ENCODE measurements around the gene ERBB4.
"Not testable (repeated sequence)": the region's sequence is repeated elsewhere in the genome, so short reads cannot be mapped to it uniquely, and the experiment has no call there.

Gene ERBB4

DNA sequence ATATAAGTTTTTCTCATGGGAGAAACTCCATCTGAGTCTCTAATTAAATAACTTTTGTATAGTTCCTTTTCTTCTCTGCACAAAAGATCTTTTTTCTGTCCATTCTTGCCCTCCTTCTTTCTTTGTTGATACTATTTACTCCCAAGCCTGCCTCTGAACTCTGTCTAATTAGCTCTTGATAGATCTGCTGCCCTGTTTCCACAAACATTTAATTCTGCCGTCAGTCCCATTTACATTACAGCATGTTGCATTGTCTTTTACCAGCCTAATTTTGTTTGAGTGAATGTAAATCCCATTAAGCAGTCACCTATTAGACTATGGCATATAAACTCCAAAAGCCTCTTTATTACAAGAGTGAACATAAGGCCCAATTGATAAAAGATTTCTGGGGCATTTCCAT, 254.4 kb downstream of the ERBB4 start:
- no peak for DNase-seq

DNA sequence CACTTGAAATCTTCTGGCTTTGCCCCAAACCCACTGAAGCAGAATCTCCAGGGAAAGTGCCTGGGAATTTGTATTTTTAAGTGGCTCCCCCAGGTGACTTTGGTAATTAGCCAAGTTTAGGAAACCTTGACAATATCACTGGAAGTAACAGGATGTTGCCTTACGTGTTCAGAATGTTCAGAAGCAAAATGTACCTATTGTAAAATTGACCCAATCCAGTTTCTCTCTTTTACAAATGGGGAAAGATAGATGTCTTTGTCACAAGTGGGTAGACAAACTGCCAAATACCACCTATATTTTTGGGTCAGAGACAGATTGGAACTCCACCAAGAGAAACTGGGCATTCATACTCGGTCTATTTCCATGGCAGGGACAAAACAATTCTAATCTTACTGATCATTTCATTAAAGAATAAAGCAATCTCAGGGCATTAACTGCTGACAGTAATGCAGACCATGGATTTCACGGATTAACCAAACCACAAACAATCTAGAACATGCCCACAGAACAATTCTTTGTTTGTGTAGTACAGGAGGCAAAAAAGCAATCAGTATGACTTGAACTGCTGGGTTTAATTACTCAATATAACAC, 255.8 kb downstream of the ERBB4 start:
- no peak for DNase-seq

DNA sequence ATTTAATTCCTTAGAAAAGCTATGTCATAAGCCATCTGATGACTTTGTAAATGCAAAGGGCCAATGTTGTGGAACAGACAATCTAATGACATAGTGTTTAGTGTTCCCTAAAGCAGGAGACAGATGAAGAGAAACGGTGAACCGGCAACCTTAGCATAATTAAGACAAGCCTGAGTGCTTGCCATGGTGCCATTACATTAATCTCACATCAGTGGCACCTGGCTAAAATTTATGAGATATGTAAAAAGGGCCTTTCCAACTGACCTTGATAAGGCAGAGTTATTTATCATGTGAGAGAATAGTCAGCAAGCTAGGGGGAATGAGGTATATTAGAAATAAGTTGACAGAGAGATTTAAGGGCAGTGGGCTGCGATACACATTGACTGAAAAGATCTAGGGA, 261.8 kb downstream of the ERBB4 start:
- no peak for DNase-seq

DNA sequence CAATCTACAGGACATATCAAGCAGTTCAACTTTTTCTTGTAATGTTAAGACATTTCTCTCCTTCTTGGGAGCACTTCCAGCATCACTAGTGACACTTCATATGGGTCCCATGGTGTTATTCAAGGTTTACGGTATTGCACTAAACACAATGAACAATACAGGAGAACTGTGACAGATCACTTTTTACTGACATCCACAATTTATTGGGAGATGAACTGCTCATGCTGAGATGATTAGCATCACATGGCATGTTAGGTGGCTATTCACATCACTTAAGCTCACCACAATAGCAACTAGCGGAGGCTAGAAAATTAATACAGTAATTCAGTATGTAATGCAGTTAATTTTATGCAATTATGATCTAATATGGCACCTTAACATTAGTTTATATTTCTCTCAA, 264.4 kb downstream of the ERBB4 start:
- no peak for DNase-seq

DNA sequence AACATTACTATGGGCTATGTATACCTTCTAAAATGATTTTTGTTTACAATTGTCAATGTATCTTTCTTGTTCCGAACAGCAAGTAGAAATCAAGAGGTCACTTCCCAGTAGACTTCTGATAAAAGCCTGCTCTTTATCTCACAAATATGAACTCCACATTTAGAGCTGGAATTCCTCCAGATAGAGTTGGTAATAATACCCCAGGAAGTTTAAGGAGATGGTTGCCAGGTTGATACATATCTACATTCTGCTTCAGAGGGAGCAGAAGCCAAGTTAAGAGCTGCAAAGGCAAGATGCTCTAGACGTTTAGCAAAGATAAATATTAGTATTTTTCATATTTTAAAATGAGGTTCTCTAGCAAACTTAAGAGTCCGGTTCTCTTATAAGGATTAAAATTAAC, 267.0 kb downstream of the ERBB4 start:
- no peak for DNase-seq

DNA sequence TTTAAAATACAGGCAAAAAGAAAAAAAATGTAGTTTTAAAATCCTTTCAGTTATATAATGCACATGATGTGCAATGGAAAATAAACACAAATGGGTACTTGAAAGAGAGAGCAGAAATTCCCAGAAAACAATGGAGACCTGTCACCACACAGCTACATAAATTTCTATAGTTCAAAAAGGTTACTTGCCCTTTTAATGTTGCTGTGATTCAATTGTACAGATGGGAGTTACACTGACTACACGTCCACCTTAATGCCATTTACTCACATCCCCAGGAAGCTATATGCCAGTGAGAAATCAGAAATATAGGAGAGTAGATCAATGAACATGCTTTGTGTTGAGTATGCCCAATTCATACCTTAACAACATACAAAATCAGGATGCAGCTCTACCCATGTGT, 269.6 kb downstream of the ERBB4 start:
- no peak for DNase-seq

DNA sequence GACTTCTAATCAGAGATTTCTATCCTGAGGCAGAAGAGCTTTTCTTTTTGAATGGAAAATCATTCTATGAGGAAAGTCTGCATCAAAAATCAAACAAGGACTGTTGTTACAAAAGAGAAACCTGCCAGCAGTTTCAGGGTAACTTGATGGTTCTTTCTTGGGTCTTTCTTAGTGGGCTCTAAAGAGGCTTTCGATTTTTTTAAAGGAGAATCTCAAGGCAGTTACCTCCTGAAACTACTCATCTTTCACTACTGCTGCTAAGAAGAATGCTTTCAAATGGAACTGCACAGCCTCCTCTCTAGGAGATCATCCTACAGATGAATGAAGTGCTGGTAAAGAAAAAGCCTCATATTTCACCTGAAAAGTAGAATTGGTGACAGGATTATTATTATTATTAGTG, 272.3 kb downstream of the ERBB4 start:
- no peak for DNase-seq

DNA sequence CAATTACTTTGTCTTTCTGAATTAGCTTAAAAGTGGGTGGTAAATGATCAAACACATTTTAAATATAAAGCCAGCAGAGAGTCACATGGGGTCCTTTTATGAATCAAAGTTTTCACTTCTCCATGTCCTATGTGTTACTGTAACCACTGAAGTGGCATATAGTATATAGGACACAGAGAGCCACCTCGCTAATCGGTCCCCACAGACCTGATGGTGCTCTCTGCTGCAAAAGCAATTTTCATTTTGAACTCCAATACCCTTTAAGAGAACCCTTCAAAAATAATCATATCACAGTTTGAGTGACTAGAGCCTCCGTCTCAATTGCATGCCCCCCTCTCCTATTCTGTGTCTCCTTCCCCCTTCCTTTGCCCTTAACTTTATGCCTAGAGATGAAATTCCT, 272.8 kb downstream of the ERBB4 start:
- no peak for DNase-seq

DNA sequence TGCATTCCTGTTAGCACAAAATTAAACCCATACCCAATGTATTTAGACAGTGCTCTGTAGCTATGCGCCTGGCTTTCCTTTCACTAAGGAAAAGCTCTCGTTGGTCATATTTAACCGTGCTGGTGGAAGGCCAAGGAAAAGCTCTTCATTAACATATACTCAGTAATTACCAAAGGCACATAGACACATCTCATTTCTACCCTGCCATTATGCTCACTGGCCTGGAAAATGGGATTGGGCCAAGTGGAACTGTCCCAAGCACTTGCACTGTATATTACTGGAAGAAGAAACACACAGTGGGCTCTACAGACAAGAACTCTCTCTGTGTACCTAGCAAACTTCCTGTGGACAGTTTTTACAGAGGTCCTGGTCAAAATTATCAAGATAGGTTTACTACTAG, 274.4 kb downstream of the ERBB4 start:
- DNase-seq, result no peak

DNA sequence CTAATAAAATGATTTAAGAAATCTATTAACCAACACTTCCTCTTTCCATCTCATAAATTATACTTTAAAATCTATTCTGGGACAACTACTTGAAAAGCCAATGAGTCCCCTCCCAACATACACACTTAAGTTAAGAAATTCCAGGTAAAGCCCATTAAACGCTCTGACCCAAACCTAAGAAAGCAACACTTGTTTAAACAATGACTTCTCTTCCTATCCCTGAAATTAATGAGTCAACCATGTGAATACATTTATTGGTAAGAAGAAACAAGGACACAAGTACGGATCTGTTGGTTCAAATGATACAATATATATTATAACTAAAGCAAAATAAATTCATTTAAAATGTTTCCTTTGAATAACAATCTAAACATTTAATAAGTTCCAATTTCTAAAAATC, 279.4 kb downstream of the ERBB4 start:
- no peak for DNase-seq

DNA sequence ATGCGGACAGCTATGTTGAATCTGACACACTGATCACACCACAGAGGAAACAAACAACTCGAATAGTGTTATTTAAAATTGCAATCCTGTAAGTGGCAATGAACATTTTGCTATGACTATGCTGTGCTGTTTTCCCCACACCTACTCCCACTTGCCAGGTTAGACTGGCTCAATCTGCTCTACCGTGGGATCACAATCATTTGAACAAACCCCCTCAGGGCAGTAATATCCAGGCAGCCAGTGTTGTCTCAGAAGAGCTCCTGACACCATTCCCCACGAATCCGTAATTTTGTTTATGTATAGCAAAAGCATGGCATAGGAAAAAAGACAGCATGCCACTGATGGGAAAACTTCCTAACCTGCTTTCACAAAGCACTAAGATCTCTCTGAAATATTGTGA, 284.3 kb downstream of the ERBB4 start:
- DNase-seq, result peak; percentile 75

DNA sequence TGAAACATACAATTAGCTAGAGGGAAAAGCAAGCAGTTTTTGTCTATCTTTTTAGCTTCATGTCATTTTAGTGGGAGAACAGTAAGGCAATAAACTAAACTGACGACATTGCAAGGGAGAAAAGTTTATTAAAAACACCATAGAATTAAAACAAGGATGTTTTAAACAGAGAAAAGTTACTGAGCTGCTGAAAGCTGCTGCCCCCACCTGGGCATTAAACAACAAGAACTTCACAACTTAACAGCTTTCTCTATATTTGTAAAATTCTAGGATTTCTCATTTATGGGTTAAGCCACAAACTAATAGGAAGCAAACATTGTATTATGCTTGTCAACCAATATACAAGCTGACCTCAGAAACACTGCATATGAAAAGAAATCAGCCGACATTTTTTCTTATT, 289.2 kb downstream of the ERBB4 start:
- DNase-seq, result no peak

DNA sequence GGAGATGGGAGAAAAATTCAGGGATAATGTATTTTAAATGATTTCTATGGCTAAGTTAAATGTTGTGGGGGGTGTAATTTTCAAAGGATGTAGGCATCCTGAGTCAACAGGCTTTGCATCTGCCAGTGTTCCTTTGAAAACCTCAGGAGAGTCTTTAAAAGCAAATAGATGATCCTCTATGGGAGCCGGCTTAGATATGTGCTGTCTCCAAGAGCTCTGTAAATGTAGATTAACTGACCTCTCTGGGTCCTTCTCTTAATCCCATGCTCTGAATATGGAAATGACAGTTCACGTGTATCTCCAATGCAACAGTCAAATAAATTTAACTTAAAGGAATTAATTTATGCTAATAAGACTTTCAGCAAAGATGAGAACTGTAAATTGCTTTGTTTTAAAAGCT, 292.7 kb downstream of the ERBB4 start:
- DNase-seq, result no peak

DNA sequence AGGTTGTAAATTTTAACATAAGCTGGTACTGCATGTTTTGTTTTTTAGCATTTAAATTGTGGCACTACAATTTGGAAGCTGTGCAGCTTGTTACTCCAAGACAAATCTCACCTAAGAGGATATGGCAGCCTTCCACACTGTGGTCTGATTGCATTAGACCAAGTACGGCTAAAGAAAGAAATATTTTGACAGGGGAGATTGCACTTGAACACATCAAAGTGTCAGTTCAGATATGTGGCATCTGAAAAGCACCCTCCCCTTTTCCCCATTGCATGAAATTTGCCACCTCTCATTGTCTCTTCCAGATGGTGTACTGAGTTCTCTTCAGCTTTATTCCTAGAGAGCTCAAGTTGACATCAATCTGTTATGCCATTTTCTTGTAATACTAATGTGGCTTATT, 295.9 kb downstream of the ERBB4 start:
- DNase-seq, result no peak

DNA sequence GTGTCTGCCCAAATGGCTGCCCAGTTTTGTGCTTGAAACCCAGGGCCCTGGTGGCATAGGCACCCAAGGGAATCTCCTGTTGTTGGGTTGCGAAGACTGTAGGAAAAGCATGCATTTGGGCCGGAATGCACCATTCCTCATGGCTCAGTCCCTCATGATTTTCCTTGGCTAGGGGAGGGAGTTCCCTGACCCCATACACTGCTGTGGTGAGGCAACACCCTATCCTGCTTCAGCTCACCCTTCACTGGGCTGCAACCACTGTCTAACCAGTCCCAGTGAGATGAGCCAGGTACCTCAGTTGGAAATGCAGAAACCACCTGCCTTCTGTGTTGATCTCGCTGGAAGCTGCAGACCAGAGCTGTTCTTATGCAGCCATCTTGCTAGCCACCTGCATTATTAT, 300.4 kb downstream of the ERBB4 start:
- DNase-seq, result not testable (repeated sequence)

DNA sequence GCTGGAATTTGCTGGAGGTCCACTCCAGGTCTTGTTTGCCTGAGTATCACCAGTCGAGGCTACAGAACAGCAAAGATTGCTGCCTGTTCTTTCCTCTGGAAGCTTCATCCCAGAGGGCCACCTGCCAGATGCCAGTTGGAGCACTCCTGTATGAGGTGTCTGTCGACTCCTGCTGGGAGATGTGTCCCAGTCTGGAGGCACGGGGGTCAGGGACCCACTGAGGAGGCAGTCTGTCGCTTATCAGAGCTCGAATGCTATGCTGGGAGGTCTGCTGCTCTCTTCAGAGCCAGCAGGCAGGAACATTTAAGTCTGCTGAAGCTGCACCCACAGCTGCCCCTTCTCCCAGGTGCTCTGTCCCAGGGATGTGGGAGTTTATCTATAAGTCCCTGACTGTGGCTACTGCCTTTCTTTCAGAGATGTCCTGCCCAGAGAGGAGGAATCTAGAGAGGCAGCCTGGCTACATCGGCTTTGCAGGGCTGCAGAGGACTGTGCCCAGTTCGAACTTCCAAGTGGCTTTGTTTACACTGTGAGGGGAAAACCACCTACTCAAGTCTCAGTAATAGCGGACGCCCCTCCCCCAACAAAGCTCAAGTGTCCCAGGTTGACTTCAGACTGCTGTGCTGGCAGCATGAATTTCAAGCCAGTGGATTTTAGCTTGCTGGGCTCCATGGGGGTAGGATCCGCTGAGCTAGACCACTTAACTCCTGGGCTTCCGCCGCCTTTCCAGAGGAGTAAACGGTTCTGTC, 301.1 kb downstream of the ERBB4 start:
- peak; percentile 60 for DNase-seq

DNA sequence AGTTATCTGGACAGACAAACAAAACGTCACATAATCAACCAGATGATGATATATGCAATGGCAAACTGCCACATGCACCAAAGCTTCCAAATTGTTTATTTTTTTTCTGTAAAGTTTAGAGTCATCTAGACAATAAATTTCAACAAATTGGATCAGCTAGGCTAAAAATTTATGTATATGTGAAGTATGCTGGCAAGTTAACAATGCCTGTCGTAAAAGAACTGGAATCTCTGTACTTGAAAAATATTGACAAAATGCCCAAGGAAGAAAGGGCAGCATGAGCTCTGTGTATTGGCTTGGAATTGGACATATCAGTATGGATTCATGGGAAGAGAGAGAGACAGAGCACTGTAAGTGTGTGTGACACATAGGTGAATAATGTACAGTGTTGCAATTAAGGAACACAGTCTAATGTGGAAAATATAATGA, 309.8 kb downstream of the ERBB4 start:
- DNase-seq, result no peak

DNA sequence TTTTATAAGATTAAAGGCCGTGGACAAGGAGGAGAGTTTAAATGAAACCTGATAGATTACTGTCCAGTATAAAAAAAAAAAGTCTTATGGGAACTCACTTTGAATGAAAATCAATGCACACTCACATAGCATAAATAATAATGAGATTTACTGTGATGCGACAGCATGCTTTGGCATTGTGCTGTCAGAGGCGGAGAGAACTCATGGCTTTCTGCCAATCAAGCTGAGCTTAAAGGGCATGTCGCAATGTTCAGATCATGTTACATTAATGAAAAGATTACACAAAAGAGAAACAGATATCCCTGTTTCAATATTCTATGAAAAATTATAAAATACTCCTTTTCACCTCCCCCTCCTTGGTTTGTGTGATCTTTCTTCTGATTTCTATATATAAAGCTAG, 310.8 kb downstream of the ERBB4 start:
- no peak for DNase-seq

DNA sequence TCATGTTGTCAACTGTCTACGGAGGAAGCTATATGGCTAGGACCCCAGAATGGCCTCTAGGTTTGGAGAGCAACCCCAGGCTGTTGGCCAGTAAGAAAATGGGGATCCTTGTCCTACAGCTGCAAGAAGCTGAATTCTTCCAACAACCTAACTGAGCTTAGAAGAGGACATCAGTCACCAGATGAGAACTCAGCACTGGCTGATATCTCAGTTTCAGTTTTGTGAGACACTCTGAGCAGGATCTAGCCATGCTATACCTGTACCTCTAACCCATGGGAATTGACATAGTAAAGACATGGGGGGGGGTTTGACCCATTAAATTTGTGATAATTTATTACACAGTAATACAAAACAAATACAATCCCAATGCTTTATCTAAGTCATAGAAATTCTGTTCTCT, 312.5 kb downstream of the ERBB4 start:
- no peak for DNase-seq

DNA sequence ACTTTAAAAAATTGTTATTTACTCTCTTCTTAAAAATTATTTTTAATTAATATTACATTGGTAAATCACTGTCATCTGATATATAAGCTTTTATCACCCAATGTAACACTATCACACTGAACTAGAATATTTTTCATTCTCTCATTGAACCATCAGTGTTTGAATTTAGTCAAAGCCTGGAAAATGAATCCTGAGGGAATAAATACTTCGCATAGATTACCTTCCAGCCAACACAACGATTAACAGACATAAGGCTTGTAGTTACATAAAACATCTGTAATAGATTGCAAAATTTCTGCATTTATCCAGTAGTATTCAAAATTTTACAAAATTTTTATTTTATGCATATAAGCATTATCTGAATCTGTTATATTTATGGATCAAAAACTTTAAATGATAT, 314.9 kb downstream of the ERBB4 start:
- DNase-seq, result no peak

DNA sequence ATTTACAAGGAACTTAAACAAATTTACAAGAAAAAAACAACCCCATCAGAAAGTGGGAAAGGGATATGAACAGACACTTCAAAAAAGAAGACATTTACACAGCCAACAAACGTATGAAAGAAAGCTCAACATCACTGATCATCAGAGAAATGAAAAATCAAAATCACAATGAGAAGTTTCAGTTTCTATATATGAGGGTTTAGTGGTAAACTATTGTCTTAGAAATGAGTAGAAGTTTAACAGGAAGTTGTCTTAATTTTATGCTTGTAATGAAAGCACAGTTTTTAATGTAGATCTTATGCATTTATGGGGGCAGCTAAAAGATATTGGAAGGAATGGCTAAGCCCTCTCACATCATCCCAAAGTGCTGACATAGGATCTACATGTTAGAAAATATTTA, 325.4 kb downstream of the ERBB4 start:
- DNase-seq, result no peak

DNA sequence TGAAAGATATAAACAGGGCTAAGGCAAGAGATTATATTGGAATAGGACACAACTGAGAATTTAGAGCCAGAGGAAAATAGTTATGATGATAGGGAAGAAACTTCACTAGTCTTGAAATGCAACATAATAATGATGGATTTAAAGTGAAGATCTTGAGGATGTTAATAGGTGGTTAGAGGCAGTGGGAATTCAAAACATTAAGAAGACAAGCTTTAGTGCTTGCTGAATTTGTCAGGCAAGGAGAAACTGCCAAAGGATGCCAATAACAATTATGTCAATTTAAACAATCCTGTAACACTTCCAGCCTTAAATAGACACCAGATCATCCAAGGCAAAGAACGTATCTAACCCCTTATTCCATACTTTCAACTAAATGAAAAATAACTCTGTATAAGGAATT, 330.1 kb downstream of the ERBB4 start:
- DNase-seq, result no peak

DNA sequence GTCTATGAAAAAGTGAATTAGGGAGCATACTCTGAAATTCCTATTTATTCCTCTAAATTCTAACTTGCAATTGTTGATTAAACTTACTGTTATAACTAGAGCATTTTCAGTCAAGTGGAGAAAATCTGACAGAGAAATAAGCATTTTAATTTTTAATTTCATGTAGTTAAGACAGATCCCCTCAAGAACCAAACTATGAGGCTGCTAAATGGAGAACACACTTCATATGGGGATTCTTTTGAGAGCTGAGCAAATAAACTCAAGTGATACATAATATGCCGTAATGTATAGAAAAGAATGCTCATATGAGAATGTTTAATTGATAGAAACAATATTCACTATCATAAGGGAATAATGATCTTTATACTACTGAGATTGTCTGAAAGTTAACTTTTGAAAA, 340.8 kb downstream of the ERBB4 start:
- DNase-seq, result no peak

DNA sequence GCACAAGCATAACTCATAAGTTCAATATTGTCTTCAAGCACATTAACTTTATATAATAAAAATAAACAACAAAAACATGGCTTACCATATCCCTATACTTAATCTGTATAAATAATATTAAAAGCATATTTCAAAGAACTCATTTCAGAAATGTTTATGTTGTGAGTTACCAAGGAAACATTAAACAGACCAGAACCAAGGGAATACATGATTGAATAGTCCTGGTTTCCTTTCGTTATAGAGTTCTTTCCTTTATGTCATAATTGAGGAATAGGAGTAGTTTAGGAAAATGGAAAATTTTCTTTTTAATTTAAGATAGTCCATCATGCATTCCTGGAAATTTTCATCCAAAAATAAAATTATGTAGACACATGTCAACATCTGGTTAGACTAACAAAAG, 343.0 kb downstream of the ERBB4 start:
- no peak for DNase-seq

DNA sequence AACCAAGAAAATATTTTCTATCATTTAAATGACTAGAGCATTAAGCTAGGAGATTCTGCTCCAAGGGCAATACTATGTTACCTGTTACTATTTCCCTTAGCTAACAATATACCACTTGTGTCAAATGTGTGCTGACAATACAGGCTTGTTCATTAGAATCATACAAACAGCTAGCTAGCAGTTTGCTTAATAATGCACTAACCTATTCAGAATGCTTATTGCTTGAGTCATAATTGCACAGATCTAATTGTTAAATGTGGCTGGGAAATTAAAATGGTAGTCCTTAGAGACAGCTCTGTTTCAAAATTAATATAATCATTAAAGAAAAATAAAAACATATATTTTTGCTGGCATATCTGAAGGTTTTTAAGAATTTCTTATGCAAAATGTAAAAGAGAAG, 344.2 kb downstream of the ERBB4 start:
- no peak for DNase-seq

Data from islet precursor cell (in vitro differentiated cells).